HG02870 (cell line): ENCODE measurements around the gene KIAA1549.
A peak's percentile ranks its signal among the peaks of the same experiment; 100 is the strongest.

Experiments used
- ATAC-seq: cut with Tn5 transposase; IDR thresholded peaks from one replicate; pipeline ENCODE4 v1.9.1; 2021; ENCODE audit warnings: mild to moderate bottlenecking, moderate library complexity; ENCODE audit not compliant: unreplicated experiment

The KIAA1549 gene

GRCh38 chr7:138886501-138886917 is 94.7 kb downstream of the KIAA1549 start:
- peak; percentile 87 for ATAC-seq

GRCh38 chr7:138885383-138886147 is 95.6 kb downstream of the KIAA1549 start:
- no peak for ATAC-seq

GRCh38 chr7:138882249-138882648 is 98.9 kb downstream of the KIAA1549 start:
- ATAC-seq, result no peak

- no peak for ATAC-seq
Observed at GRCh38 chr7:138881579-138882188, 99.5 kb downstream of the KIAA1549 start.

GRCh38 chr7:138880881-138881578 is 100.2 kb downstream of the KIAA1549 start:
- no peak for ATAC-seq

GRCh38 chr7:138879356-138879755 is 101.8 kb downstream of the KIAA1549 start:
- ATAC-seq, result no peak

- no peak for ATAC-seq
Observed at GRCh38 chr7:138878856-138879255, 102.3 kb downstream of the KIAA1549 start.

GRCh38 chr7:138878051-138878450 is 103.1 kb downstream of the KIAA1549 start:
- no peak for ATAC-seq

- ATAC-seq, result no peak
Observed at GRCh38 chr7:138876326-138876725, 104.9 kb downstream of the KIAA1549 start.

GRCh38 chr7:138875794-138876193 is 105.4 kb downstream of the KIAA1549 start:
- no peak for ATAC-seq

- ATAC-seq, result no peak
Observed at GRCh38 chr7:138873220-138873892, 107.8 kb downstream of the KIAA1549 start.

GRCh38 chr7:138872576-138872975 is 108.6 kb downstream of the KIAA1549 start:
- no peak for ATAC-seq

- ATAC-seq, result no peak
Observed at GRCh38 chr7:138871814-138872090, 109.4 kb downstream of the KIAA1549 start.

- no peak for ATAC-seq
Observed at GRCh38 chr7:138871065-138871813, 110.0 kb downstream of the KIAA1549 start.

- ATAC-seq, result no peak
Observed at GRCh38 chr7:138869353-138869752, 111.8 kb downstream of the KIAA1549 start.

- ATAC-seq, result no peak
Observed at GRCh38 chr7:138868711-138869110, 112.5 kb downstream of the KIAA1549 start.

- ATAC-seq, result no peak
Observed at GRCh38 chr7:138867744-138868143, 113.4 kb downstream of the KIAA1549 start.

GRCh38 chr7:138866353-138866752 is 114.8 kb downstream of the KIAA1549 start:
- ATAC-seq, result no peak

GRCh38 chr7:138865843-138866242 is 115.3 kb downstream of the KIAA1549 start:
- no peak for ATAC-seq

GRCh38 chr7:138864667-138865066 is 116.5 kb downstream of the KIAA1549 start:
- ATAC-seq, result no peak

GRCh38 chr7:138863931-138864330 is 117.3 kb downstream of the KIAA1549 start:
- ATAC-seq, result no peak
